Kidney epithelial cell (primary cell): ENCODE data around the gene DPEP3. TPM values are rescaled to one million over a fixed set of nuclear protein-coding genes. Genes with fewer than 3 reads are reported as not detected.
"Not testable (repeated sequence)": the region's sequence is repeated elsewhere in the genome, so short reads cannot be mapped to it uniquely, and the experiment has no call there.

ENCODE experiments used
- DNase-seq: peaks from one replicate; pipeline ENCODE4 v3.0.0-alpha.2; 2010; ENCODE audit warnings: low read depth
- H3K27me3 ChIP-seq: 2 replicates; pipeline ENCODE4 v1.6.0; 2011; ENCODE audit warnings: low read length; ENCODE audit not compliant: control insufficient read depth, insufficient read depth
- H3K36me3 ChIP-seq: 2 replicates; pipeline ENCODE4 v1.5.1; 2011; ENCODE audit warnings: low read length; ENCODE audit not compliant: control insufficient read depth, insufficient read depth
- H3K4me3 ChIP-seq: 2 replicates; pipeline ENCODE4 v1.5.1; 2011; ENCODE audit warnings: low read depth, mild to moderate bottlenecking, control low read depth, low read length
- total RNA-seq: library from RNA; depleted of rRNA; stranded (reverse); fragments of >200 nt; gene quantifications from 2 replicates; pipeline ENCODE4 v1.2.3, GENCODE V29; 2015
- TF ChIP-seq, protein P1 (sequence below): IDR thresholded peaks from 2 replicates; pipeline ENCODE4 v1.5.1; 2011; ENCODE audit warnings: mild to moderate bottlenecking, moderate library complexity, low read length, control low read depth, inconsistent platforms; ENCODE audit not compliant: insufficient read depth, poor library complexity, severe bottlenecking

The DPEP3 gene
- total RNA-seq, 1 donor from 2014 or later, result not detected

DNA sequence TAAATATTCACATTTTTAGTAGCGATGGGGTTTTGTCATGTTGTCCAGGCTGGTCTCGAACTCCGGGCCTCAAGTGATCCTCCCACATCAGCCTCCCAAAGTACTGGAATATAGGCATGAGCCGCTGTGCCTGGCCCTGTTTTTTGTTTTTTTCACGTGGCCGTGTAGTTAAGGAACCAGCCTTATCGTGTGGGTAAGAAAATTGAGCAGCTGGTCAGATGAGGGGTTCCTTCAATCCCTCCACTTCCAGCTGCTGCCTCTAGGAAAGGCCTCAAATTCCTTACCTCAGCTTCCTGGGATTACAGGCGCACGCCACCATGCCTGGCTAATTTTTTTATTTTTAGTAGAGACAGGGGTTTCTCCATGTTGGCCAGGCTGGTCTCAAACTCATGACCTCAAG, 24.9 kb upstream of the DPEP3 start:
- Histone ChIP-seq H3K4me3 (no peak overlapping the region), H3K36me3 (no peaks in the 10 kb centered on the region), H3K27me3 (no peaks in the 10 kb centered on the region)
- no peak for DNase-seq
- TF ChIP-seq, protein P1, sequence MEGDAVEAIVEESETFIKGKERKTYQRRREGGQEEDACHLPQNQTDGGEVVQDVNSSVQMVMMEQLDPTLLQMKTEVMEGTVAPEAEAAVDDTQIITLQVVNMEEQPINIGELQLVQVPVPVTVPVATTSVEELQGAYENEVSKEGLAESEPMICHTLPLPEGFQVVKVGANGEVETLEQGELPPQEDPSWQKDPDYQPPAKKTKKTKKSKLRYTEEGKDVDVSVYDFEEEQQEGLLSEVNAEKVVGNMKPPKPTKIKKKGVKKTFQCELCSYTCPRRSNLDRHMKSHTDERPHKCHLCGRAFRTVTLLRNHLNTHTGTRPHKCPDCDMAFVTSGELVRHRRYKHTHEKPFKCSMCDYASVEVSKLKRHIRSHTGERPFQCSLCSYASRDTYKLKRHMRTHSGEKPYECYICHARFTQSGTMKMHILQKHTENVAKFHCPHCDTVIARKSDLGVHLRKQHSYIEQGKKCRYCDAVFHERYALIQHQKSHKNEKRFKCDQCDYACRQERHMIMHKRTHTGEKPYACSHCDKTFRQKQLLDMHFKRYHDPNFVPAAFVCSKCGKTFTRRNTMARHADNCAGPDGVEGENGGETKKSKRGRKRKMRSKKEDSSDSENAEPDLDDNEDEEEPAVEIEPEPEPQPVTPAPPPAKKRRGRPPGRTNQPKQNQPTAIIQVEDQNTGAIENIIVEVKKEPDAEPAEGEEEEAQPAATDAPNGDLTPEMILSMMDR, result no peak

DNA sequence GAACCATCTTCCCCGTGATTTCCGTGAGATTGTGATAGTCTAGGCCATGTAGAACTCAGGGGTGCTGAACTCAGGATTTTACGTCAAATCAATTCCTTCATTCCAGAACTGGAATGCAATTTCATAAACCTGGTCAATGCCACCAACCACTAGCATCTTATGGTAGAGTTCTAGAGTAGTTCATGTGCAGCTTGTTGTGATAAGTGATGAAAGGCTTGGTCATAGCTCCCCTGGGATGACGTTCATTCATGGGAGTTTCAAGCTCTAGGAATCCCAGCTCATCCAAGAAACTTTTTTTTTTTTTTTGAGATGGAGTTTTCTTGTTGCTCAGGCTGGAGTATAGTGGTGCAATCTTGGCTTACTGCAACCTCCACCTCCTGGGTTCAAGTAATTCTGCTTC, 22.7 kb upstream of the DPEP3 start:
- no peaks in the 10 kb centered on the region for H3K27me3 ChIP-seq
- no peaks in the 10 kb centered on the region for H3K36me3 ChIP-seq
- TF ChIP-seq, protein P1, result no peak
- no peak overlapping the region for H3K4me3 ChIP-seq
- no peak for DNase-seq

DNA sequence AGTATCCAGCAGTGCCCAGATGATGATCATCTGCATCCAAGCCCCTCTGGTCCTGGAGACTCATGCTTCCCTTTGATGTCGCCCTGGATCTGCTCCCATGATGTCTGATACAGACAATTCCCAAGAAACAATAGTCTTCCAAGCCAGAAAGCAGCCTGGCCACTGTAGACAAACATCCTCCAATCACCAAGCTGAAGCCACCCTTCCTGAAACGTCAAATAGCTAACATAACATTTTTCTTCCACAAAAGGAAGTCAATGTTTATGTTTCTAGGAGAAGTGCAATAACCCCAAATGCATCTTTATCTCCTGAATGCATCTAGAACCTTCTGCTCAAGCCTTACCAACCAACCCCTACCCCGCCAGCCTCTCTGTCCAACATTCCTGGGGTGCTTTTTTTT, 20.2 kb upstream of the DPEP3 start:
- no peaks in the 10 kb centered on the region for H3K27me3 ChIP-seq
- H3K36me3 ChIP-seq, result no peaks in the 10 kb centered on the region
- no peak for DNase-seq
- TF ChIP-seq, protein P1, result no peak
- H3K4me3 ChIP-seq, result no peak overlapping the region

DNA sequence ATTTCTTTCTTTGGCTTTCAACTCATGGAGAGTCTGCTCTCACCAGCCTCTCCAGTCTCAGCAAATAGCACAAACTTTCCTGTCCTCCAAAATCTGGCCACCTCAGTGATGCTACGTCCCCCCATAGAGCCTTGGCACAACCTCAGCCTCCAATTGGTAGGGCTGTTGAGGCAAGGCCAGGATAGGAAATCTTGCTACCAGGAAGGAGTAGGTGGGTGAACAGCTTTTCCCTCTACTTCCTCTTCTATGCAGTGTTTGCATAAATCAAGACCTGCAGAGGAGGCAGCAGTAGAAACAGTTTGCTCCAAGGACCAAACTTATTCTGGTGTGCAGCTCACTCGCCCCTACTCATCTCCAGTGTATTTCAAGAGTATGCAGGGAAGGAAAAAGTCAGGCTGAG, 19.7 kb upstream of the DPEP3 start:
- DNase-seq, result no peak
- Histone ChIP-seq H3K4me3 (no peak overlapping the region), H3K27me3 (no peaks in the 10 kb centered on the region), H3K36me3 (no peaks in the 10 kb centered on the region)
- TF ChIP-seq, protein P1, result no peak

DNA sequence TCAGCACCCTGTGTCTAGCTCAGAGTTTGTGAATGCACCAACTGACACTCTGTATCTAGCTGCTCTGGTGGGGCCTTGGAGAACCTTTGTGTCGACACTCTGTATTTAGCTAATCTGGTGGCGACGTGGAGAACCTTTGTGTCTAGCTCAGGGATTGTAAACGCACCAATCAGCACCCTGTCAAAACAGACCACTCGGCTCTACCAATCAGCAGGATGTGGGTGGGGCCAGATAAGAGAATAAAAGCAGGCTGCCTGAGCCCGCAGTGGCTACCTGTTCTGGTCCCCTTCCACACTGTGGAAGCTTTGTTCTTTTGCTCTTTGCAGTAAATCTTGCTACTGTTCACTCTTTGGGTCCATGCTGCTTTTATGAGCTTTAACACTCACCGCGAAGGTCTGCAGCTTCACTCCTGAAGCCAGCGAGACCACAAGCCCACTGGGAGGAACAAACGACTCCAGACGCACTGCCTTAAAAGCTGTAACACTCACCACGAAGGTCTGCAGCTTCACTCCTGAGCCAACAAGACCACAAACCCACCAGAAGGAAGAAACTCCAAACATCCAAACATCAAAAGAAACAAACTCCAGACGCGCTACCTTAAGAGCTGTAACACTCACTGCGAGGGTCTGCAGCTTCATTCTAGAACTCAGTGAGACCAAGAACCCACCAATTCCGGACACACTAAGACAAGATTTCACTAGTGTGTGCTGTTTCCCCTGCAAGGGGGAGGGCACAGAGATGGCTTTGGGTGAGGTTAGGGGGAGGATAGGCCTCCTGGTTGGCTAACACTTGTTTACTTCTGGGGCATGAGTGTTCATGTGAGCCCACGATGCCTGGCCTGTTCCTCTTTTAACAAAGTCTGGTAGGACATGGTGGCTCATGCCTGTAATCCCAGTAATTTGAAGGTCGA, 18.7 kb upstream of the DPEP3 start, which contains the start of gene DPEP2:
TSS of gene DPEP2 (minus strand) at position 706 of the 910 bp plus-strand sequence. CDS start 6,272 bp downstream, outside the sequence.
- not testable (repeated sequence) for H3K27me3 ChIP-seq, H3K4me3 ChIP-seq, DNase-seq, H3K36me3 ChIP-seq

DNA sequence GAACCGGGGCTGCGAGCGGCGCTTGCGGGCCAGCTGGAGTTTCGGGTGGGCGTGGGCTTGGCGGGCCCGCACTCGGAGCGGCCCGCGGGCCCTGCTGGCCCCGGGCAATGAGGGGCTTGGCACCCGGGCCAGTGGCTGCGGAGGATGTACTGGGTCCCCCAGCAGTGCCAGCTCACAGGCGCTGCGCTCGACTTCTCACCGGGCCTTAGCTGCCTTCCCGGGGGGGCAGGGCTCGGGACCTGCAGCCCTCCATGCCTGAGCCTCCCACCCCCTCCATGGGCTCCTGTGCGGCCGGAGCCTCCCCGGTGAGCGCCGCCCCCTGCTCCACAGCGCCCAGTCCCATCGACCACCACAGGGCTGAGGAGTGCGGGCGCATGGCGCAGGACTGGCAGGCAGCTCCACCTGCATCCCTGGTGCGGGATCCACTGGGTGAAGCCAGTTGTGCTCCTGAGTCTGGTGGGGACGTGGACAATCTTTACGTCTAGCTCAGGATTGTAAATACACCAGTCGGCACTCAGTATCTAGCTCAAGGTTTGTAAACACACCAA, 18.0 kb upstream of the DPEP3 start:
- DNase-seq, H3K36me3 ChIP-seq, H3K27me3 ChIP-seq, H3K4me3 ChIP-seq: not testable (repeated sequence)
